HG03571 (cell line): ENCODE measurements around the gene SRPK1.
"Not testable (repeated sequence)": the region's sequence is repeated elsewhere in the genome, so short reads cannot be mapped to it uniquely, and the experiment has no call there.

Experiments used
- ATAC-seq: cut with Tn5 transposase; IDR thresholded peaks from one replicate; pipeline ENCODE4 v1.9.1; 2021; ENCODE audit not compliant: unreplicated experiment

SRPK1 gene

GRCh38 chr6:35931873-35932272 lies 11.0 kb upstream of the SRPK1 start:
- ATAC-seq = not testable (repeated sequence)

GRCh38 chr6:35931120-35931561 lies 10.2 kb upstream of the SRPK1 start:
- ATAC-seq = no peak

GRCh38 chr6:35929601-35930000 lies 8.7 kb upstream of the SRPK1 start:
- ATAC-seq = no peak

- ATAC-seq = no peak
These were observed 5.8 kb upstream of the SRPK1 start for GRCh38 chr6:35926509-35927215.

GRCh38 chr6:35925961-35926360 lies 5.1 kb upstream of the SRPK1 start:
- no peak for ATAC-seq

GRCh38 chr6:35924146-35924545 lies 3.2 kb upstream of the SRPK1 start:
- no peak for ATAC-seq

GRCh38 chr6:35922139-35922554 lies 1.2 kb upstream of the SRPK1 start:
- no peak for ATAC-seq

- peak; percentile 21 for ATAC-seq
These were observed 809 bp downstream of the SRPK1 start for GRCh38 chr6:35919827-35920751.

GRCh38 chr6:35919085-35919826 lies 1.6 kb downstream of the SRPK1 start:
- peak; percentile 9 for ATAC-seq

- not testable (repeated sequence) for ATAC-seq
These were observed 4.0 kb downstream of the SRPK1 start for GRCh38 chr6:35916893-35917292.

- ATAC-seq = no peak
These were observed 4.8 kb downstream of the SRPK1 start for GRCh38 chr6:35916056-35916455.

GRCh38 chr6:35914536-35914935 lies 6.4 kb downstream of the SRPK1 start:
- no peak for ATAC-seq

- no peak for ATAC-seq
These were observed 8.8 kb downstream of the SRPK1 start for GRCh38 chr6:35911871-35912653.

- not testable (repeated sequence) for ATAC-seq
These were observed 11.3 kb downstream of the SRPK1 start for GRCh38 chr6:35909571-35909970.

- ATAC-seq = not testable (repeated sequence)
These were observed 12.0 kb downstream of the SRPK1 start for GRCh38 chr6:35908753-35909401.

GRCh38 chr6:35907750-35908149 lies 13.1 kb downstream of the SRPK1 start:
- ATAC-seq = no peak

- no peak for ATAC-seq
These were observed 14.4 kb downstream of the SRPK1 start for GRCh38 chr6:35906499-35906846.

- no peak for ATAC-seq
These were observed 14.9 kb downstream of the SRPK1 start for GRCh38 chr6:35905841-35906498.

GRCh38 chr6:35905141-35905785 lies 15.6 kb downstream of the SRPK1 start:
- no peak for ATAC-seq
